Activated CD4-positive, alpha-beta T cell treated with anti-CD3 and anti-CD28 coated beads, Interleukin-2, amount 50 U/mL, for 1 hour (primary cell): ENCODE results near the gene PPP1R2B.
"Not testable (repeated sequence)": the region's sequence is repeated elsewhere in the genome, so short reads cannot be mapped to it uniquely, and the experiment has no call there.

Experiments
- DNase-seq: peaks from one replicate; pipeline ENCODE4 v3.0.0-alpha.2; 2020

Gene PPP1R2B

DNA sequence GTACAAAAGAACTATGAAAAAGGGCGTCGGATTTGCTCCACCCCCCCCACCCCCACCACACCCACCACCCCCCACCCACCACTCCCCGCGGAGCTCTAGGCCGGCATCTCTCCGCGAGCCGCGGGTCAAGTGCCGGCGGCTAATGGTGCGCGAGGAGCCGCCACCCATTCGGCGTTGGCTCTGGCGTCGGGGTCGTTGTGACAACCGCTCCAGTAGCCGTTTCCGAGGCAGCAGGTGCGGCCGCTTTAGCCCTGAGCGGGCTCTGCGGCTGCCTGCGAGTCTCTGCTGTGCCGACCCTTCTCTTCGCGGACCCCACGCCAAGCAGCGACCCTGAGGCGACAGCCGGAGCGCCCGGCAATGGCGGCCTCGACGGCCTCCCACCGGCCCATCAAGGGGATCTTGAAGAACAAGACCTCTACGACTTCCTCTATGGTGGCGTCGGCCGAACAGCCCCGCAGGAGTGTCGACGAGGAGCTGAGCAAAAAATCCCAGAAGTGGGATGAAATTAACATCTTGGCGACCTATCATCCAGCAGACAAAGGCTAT is at the start of gene PPP1R2B:
PPP1R2B (plus strand) TSS at position 90 of the 546 bp plus-strand sequence; CDS start at position 358, 268 bp downstream.
- DNase-seq: no peak

DNA sequence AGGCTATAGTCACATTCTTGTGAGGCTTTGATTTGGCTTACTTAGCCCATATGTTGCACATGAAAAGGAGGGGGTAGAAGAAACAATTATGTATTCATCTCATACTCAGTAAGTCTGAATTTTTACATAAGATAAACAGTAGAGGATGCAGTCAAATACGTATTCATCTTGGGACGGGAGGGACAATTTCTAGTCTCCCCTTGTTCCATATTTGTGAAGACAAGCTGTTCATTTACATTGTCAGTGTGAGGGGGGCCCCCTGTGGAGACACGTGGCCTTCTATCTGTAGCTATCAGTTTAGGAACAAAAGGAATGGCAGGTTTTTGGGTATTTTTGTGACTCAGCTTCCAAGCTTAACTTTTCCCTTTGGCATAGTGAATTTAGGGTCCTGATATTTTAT is 49.2 kb upstream of the PPP1R2B start:
- DNase-seq: no peak

DNA sequence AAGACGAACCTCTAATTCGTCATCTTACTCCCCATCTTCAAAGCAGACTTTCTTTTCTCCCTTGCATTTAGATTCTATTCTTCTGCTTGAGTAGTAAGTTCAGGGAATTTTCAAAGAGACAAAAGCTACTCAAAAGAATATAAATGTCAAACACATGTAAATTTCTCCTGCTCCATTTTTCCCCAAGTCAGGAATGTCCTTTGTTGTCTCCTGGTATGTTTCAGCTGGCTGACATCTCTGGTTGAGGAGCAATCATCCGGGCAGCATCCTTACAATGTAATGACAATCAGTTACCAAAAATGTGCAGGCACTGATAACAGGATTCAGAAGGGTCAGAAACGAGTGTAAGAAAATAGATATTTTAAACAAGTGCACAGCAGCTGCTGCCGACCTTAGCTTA is 47.6 kb upstream of the PPP1R2B start:
- no peak for DNase-seq

DNA sequence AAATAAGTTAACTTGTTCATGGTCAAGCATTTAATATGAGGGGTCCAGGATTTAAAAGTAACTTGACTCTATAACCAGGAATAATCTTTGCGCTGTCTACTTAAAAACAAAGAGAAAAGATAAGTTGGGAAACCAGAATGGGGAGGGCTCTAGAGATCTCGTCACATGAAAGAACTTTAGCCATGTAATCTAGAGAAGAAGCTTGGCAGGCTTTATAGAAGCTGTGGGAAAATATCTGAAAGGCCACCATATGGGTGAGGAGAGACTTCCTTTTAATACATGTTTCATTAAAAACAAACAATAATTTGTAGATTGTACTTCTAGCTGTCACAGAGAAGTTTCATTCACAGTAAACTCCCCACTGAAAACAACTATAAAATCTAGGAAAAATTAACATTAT is 46.7 kb upstream of the PPP1R2B start:
- no peak for DNase-seq

DNA sequence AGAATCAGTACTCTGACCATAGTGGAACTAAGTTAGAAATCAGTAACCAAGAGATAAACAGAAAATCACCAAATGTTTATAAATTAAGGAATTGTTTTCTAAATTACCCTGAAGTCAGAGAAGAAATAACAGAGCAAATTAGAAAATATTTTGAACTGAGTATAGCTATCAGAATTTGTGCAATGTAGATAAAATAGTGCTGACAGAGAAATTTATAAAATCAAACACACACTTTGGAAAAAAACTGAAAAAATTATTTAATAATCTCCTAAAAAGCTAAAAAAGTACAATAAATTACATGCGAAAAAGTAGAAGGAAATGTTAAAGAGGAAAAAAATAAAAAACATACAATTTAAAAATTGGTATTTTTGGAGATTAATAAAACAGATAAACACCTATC is 37.1 kb upstream of the PPP1R2B start:
- DNase-seq: no peak

DNA sequence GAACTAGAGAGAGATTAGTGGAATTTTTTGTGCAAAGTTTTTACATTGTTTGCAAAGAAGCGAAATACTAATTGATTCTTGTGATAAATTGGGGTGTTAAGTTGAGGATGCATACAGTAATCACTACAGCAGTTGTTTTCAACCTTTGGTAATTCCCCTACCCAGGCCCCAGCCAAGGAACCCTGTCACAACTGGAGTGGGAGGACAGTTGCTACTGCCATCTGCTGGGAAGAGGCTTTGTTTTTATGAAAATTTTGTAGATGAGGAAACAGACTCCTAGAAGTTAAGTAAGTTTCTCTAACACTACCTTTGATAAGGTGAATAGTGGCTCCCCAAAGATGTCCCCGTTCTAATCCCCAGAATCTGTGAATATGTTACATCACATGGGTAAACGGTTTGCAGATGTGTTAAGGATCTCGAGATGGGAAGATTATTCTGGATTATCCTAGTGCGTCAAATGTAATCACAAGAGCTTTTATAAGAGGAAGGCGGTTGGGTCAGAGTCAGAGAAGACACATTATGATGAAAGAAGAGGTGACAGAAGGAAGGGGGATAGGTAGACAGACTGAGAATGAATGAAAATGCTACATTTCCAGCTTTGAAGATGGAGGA is 34.0 kb upstream of the PPP1R2B start:
- no peak for DNase-seq

DNA sequence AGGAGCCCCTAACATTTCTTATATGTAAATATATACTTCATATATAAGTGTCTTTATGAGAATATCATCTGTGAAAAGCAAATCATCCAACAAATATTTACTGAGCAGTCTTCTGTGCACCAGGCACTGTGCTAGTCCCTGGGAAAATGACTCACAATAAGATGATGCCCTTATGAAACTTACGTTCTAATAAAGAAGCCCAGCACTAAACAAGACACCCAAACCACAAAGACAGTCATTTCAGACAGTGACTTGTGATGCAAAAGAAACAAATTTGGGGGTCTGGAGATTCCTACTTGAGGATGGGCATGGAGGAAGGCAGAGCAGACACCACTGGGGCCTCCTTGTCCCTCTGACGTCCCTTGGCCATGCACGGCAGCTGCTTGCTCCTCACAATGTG is 30.6 kb upstream of the PPP1R2B start:
- DNase-seq: no peak

DNA sequence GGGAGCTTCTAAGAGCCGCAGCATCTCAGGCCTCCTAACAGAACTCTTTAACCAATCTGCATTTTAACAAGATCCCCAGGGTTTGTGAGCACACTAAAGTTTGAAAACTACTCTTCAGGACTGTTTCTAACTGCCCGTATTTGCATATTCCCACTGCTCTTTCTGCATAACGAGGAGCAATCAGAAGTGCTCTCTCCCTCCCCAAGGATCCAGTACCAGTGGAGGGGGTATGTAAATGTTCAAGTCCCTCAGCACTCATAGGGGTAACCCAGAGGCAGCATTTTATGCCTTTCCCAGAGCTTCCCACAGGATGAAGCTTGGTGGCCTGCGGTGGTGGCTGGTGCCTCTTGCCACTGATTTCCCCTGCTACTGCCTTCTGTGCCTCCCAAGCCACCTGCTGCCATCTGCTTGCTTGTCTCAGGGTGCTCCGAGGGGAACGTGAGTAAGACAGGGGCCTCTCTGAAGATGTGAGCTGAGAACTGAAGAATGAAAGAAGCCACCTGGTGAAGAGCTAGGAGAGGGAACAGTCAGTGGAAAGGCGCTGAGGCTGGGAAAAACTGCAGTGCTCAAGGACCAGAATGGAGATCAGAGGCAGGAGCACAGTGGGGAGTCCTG is 30.0 kb upstream of the PPP1R2B start:
- no peak for DNase-seq

DNA sequence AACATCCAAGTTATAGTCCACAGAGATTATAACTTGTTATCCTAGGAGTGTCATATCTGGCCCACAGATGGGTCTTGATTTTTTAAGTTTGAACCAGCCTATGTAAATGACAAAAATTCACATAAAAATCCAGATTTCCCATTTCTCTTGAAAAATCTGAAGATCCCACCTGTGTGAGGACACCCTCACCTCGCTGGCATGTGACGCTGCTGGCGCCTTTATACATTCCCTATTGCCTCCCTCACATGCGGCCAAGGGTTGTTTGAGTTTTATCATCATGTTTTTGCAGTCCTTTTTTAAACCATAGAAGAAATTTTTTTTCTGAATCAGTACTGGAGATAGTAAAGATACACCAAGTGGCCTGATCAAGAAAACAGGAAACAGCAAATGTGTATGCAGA is 25.9 kb upstream of the PPP1R2B start:
- no peak for DNase-seq

DNA sequence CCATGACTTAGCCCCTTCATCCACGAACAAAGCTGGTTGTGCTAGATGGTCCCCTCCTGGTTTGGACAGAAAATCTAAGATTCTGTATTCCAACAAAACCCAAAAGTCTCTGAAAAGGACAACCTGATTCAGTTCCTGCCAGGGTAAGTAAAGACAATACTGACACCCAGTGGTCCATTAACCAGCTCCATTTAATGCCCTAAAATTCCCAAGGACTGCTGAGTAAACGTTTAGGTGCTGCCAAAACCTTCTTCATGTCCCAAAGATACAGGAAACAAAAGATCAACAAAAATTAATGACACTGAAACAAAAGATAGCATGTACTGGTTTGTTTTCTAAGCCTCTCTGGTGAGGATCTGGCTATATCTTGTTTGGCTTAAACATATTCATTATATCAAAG is 25.3 kb upstream of the PPP1R2B start:
- DNase-seq: no peak

DNA sequence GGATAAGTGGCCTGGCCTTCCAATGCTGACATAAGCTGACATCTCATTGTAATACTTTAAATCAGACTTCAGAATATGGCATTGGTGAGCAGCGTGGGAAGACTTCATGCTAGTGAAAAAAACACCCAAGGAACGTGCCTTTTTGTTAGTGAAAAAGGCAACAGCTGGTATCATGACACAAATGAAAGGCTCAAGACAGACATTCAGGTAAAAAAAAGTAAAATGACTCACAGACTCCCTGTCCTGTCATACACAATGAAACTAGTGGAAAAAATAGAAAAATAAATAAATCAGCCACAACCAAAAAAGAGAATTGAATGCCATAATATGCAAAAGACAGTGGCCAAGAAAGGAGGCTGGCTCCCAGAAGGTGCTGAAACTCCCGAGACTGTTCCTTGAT is 24.4 kb upstream of the PPP1R2B start:
- no peak for DNase-seq

DNA sequence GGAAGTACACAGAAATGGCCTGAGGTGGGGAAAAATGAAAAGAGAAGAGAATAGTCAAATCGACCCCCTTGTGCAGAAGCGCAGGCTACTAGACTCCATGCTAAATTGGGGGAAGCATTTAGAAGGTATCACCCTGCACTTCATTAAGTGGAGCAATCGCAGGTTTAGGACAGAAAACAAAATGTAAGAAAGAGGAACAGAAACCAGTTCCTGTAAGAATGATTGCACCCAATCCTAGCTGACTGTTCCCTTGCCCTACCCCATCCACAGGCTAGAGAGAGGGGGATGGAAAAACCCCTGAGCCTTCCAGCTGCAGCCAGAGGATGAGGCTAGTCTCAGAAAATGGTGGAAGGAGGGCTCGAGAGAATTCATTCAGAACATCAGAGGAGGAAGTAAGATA is 23.9 kb upstream of the PPP1R2B start:
- no peak for DNase-seq

DNA sequence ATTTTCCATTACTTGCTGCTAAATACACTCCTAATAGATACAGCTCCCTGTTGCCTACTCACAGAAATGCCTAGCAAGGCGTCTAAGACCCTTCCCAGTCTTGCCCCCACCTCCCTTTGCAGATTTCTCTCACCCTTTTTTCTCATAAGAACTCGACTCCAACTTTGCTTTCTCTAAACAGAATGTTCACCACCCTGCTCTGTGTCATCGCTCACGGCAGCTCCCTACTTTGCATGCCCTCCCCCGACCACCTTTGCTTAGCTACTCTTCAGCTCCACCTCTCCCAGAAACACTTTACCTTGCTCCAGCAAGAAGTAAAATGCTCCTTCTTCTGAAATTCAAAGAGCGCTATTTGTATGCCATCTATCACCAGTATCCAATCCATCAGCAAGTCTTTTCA is 15.2 kb upstream of the PPP1R2B start:
- no peak for DNase-seq

DNA sequence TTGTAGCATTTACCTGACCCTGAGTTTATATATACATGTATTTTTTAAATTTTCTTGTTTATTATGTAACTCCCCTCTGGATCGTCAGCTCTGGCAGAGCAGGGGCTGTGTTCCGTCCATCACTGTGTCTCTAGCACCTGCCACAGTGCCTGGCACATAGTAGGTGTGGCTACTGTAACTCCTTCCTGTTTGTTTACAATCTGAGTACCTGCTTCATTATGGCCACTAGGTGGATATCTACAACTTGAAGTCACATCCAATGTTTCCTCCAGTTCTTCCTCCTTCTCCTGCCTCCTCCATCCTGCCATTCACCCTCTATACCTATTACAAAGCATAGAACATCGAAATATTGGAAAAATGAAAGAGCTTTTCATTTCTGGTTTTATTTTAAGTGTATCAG is 14.2 kb upstream of the PPP1R2B start:
- no peak for DNase-seq

DNA sequence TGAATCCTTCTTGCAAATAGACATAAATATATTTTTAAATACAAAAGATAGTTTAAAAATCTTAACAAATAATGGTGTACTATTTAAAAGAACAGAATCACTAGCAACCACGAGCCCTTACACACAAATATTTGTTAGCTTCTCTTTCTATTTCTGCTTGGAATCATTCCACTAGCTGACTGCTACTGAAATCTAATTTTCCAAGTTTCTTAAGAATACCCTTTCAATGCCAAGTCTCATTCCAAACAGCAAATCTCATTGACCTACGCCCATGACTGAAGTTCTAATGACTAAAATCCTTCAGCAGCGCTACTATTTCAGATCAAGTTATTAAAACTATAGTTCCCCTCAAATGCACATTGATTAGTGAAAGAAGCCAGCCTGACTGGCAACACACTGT is 13.2 kb upstream of the PPP1R2B start:
- no peak for DNase-seq

DNA sequence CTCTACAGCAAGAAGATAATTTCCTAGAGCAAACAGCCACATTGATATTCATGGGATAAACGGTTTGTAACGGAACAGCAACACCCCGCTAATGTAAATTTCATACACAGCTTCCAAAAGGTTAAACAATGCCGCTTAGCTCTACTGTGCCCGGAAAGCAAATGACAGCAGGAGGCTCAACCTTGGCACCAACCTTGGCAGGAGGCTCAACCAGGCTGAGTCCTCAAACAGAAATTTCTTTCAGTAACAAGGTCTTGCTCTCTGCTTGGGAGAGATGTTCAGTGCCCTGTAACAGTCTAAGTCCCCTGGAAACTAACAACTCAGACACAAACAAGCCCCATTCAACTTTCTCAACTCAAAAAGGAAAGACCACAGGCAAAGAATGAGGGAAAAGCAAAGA is 11.1 kb upstream of the PPP1R2B start:
- no peak for DNase-seq

DNA sequence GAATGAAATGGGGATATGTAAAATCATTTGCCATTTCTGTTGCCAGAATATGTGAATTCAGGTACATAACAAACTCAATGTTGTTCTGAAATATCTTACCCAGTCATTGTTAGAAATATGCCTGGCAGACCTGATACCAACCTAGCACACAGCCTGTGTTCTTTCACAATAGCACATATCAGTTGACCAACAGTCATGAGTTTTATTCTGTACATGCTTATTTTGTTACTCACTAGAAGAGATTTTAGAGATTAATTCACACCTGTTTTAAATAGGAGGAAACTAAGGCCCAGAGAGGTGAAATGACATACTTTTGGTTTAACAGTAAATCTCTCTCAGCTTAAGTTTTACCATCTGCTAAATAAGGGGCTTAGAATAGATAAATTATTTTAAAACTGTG is 8.4 kb upstream of the PPP1R2B start:
- DNase-seq: no peak

DNA sequence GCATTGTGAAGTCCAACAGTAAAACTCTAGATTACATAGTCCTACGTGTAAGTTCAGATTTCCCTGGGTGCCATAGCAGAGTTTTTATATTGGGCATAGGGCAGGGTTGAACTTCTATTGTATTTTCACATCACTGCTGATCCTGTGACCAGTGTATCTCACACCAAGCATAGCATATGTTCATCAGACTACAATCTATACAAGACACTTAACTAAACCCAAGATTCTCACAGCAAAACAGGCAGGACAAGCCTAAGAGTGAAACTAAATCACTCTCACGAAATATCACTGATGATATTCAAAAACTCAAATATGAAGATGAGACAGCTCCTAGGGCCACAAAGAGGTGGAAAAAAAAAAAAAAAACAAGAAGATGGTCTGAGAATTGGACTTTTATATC is 3.2 kb upstream of the PPP1R2B start:
- DNase-seq: no peak

DNA sequence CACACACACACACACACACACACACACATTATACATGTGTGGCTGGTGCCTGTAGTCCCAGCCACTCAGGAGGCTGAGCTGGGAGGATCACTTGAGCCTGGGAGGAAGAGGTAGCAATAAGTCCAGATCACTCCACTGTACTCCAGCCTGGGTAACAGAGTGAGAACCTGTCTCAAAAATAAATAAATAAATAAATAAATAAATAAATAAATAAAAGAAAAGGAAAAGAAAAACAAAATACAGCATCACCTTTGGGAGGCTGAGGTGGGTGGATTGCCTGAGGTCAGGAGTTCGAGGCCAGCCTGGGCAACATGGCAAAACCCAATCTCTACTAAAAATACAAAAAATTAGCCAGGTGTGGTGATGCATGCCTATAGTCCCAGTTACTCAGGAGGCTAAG is 1.6 kb upstream of the PPP1R2B start:
- DNase-seq: not testable (repeated sequence)

DNA sequence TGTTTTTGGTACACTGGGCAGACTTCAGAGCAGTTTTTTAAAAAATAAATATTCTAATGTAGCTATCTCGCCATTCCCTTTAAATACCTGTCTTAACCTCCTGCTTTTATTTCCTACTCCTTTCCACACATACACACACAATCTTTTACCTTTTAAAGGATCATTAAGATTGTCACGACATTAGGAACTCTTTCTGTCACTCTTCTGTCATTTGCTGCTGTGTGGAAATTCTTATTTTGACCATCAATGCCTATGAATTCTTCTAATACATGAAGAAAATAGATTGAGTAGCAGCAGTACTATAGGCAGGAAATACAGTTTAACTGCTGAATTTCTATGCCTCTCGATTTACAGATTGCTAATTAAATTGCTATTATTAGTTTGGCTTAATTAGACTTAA is 1.8 kb downstream of the PPP1R2B start:
- no peak for DNase-seq

DNA sequence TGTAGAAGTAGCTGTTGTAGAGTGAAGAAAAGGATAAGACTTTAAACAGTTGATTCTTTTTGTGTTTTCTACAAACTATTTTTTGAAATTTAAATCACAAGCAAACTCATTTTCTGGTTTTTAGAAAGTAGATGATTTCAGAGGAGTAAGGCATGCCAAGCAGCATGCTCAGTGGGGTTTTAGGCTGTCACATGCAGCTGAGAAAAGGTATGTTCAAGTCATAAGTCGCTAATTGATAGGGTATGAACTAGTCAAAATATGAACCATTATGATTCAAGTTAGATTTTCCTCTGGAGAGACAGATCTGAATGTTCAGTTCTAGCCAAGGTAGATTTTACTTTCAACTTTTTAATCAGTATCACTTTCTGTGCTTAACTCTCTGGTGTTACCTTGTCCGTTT is 3.0 kb downstream of the PPP1R2B start:
- DNase-seq: not testable (repeated sequence)

DNA sequence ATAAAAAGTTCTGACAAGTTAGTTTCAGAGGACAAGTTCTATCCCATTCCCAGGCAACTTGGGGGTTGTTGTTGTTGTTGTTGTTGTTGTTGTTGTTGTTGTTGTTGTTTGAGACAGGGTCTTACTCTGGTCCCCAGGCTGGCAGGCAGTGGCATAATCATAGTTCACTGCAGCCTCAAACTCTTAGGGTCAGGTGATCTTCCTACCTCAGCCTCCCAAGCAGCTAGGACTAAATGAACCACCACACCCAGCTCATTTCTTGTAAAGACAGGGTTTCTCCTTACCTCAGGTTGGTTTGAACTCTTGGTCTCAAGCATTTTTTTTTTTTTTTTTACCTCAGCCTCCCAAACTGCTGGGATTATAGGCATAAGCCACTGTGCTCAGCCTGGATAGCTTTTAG is 15.3 kb downstream of the PPP1R2B start:
- DNase-seq: no peak

DNA sequence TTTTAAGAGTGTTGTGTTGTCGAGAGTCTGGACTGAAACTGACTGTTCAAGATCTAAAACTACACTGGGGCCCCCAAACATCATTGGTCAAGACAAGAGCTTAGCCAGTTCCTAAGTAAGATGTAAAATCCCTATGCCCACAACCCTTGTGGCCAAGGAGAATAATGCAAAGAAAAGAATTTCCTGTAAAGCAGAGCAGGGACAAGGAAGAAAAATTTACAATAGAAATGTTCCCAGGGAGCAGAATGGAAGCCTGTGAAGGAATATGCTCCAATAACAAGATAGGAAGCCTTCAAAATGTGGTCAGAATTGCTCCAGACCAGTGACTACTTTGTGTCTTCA is 20.4 kb downstream of the PPP1R2B start:
- no peak for DNase-seq

DNA sequence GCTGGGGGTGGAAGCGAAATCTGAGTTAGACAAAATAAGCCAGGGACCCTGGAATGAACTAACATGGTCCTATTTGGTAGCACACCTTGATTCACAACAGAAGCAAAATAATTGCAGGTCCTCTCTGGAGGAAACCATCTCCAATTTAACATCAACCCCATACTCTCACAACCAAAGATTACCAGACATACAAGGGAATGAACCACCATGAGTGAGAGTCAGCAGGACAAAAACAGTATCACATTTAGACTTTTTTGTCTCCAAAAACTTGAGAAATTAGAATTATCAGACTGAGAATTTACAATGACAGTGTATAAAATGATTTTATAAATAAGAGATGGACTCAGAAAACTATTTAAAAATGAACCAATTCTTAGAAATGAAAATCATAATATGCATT is 21.1 kb downstream of the PPP1R2B start:
- no peak for DNase-seq

DNA sequence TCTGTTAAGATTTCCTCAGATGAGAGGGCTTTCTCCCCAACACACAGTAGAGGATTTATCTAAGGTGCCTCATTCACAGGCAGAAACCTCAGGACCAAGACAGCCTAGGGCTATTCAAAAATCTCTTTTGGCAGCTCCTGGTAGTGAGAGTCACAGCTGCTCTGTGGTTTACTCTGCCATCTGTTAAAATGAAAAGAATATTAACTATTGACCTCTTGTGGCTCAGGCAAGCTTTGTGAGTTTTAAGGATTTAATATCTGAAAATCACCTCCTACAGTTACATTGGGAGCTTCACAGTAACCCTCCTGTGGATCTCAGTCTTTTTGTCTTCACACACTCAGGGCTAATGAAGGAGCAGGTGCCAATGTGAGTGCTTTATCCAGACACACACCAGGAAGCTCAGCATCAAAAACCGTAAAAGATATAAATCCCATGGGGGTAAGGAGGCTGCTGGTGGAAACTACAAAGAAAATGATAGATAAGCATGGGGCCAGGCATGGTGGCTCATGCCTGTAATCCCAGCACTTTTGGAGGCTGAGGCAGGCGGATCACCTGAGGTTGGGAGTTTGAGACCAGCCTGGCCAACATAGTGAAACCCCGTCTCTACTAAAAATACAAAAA is 29.7 kb downstream of the PPP1R2B start:
- no peak for DNase-seq
